Karpas-422 (cell line): Measurements from ENCODE around the gene EVL. TPM values are rescaled to one million over a fixed set of nuclear protein-coding genes. Genes with fewer than 3 reads are reported as not detected.
"Not testable (repeated sequence)": the region's sequence is repeated elsewhere in the genome, so short reads cannot be mapped to it uniquely, and the experiment has no call there.

Experiments
- DNase-seq: peaks from one replicate; pipeline ENCODE4 v3.0.0-alpha.2; 2015
- H2AFZ ChIP-seq: fragments of 200-600 bp; sonication (generic); 2 replicates; pipeline ENCODE4 v1.6.1; 2014; ENCODE audit warnings: antibody characterized with exemption, low read length, mixed read lengths
- H3K27ac ChIP-seq: fragments of 200-600 bp; sonication (generic); 2 replicates; pipeline ENCODE4 v1.5.1; 2014; ENCODE audit warnings: mild to moderate bottlenecking, low read length, moderate library complexity
- H3K27me3 ChIP-seq: fragments of 200-600 bp; sonication (generic); 2 replicates; pipeline ENCODE4 v1.6.1; 2014; ENCODE audit warnings: low read length, mixed read lengths
- H3K36me3 ChIP-seq: fragments of 200-600 bp; sonication (generic); 2 replicates; pipeline ENCODE4 v1.6.1; 2014; ENCODE audit warnings: low read length, mixed read lengths; ENCODE audit not compliant: insufficient read depth
- H3K4me1 ChIP-seq: fragments of 200-600 bp; sonication (generic); 2 replicates; pipeline ENCODE4 v1.6.1; 2014; ENCODE audit warnings: mild to moderate bottlenecking, low read length, mixed read lengths
- H3K4me2 ChIP-seq: fragments of 200-600 bp; sonication (generic); 2 replicates; pipeline ENCODE4 v1.6.1; 2014; ENCODE audit warnings: low read length, low read depth, mild to moderate bottlenecking; ENCODE audit not compliant: poor library complexity, severe bottlenecking
- H3K4me3 ChIP-seq: fragments of 200-600 bp; sonication (generic); 2 replicates; pipeline ENCODE4 v1.5.1; 2014; ENCODE audit warnings: mild to moderate bottlenecking, antibody characterized with exemption, low read length, mixed read lengths
- H3K79me2 ChIP-seq: fragments of 200-600 bp; sonication (generic); 2 replicates; pipeline ENCODE4 v1.6.1; 2014; ENCODE audit warnings: mild to moderate bottlenecking, low read length, mixed read lengths
- H3K9ac ChIP-seq: fragments of 200-600 bp; sonication (generic); 2 replicates; pipeline ENCODE4 v1.6.0; 2014; ENCODE audit warnings: low read length
- H3K9me2 ChIP-seq: fragments of 200-600 bp; sonication (generic), shearing (Covaris generic); replicated peaks from 2 replicates; pipeline ENCODE4 v1.6.0; 2014; ENCODE audit warnings: mild to moderate bottlenecking, low read length, moderate library complexity; ENCODE audit not compliant: insufficient read depth
- H3K9me3 ChIP-seq: fragments of 300-700, 200-600 bp; sonication (generic); 2 replicates; pipeline ENCODE4 v1.6.1; 2014; ENCODE audit warnings: low read length, mixed read lengths
- H4K20me1 ChIP-seq: fragments of 200-600 bp; sonication (generic); 2 replicates; pipeline ENCODE4 v1.6.1; 2014; ENCODE audit warnings: mild to moderate bottlenecking, antibody characterized with exemption, low read length, low read depth; ENCODE audit not compliant: insufficient read depth
- total RNA-seq: library from RNA; depleted of rRNA; stranded (reverse); fragments of >200 nt; shearing (Covaris generic); gene quantifications from 2 replicates; pipeline ENCODE4 v1.2.3, GENCODE V29; 2014; ENCODE audit warnings: low replicate concordance

EVL gene
- total RNA-seq, 1 experiment from 2014 or later, result 3.5 TPM

DNA sequence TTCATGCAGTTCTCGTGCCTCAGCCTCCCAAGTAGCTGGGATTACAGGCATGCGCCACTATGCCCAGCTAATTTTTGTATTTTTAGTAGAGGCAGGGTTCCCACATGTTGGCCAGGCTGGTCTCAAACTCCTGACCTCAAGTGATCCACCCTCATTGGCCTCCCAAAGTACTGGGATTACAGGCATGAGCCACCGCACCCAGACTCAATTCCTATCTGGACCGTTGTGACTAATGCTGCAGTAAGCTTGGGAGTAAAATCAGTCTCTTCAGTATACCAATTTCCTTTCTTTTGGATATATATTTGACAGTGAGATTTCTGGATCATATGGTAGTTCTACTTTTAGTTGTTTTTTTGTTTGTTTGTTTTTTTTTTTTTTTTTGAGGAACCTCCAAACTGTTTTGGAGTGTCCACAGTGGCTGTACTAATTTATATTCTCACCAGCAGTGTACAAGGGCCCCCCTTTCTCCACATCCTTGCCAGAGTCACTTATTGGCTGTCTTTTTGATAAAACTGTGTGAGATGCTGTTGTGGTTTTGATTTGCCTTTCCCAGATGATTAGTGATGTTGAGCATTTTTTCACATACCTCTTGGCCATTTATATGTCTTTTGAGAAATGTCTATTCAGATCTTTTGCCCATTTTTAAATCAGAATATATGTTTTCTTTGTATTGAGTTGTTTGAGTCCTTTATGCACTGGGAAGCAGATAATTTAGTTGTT lies 37.3 kb upstream of the EVL start:
- no peaks in the 10 kb centered on the region for H3K9me3 ChIP-seq
- H4K20me1 ChIP-seq, result no peaks in the 10 kb centered on the region
- no peak overlapping the region for H2AFZ ChIP-seq
- H3K4me2 ChIP-seq, result no peak overlapping the region
- no peak overlapping the region for H3K4me3 ChIP-seq
- H3K79me2 ChIP-seq, result no peaks in the 10 kb centered on the region
- no peak for DNase-seq
- H3K9ac ChIP-seq, result no peak overlapping the region
- H3K9me2 ChIP-seq, result no peaks in the 10 kb centered on the region
- H3K27me3 ChIP-seq, result no peaks in the 10 kb centered on the region
- H3K27ac ChIP-seq, result no peak overlapping the region
- no peaks in the 10 kb centered on the region for H3K36me3 ChIP-seq
- no peaks in the 10 kb centered on the region for H3K4me1 ChIP-seq

- no peak for DNase-seq
- Histone ChIP-seq H3K36me3 (no peaks in the 10 kb centered on the region), H3K4me3 (no peak overlapping the region), H2AFZ (no peak overlapping the region), H3K27ac (no peak overlapping the region), H3K27me3 (no peaks in the 10 kb centered on the region), H3K9me2 (no peaks in the 10 kb centered on the region), H3K4me2 (no peak overlapping the region), H3K9ac (no peak overlapping the region), H4K20me1 (no peaks in the 10 kb centered on the region), H3K79me2 (no peaks in the 10 kb centered on the region), H3K9me3 (no peaks in the 10 kb centered on the region), H3K4me1 (no peaks in the 10 kb centered on the region)
These were observed 36.1 kb upstream of the EVL start for GRCh38 chr14:100028990-100029677.

- H3K9me3 ChIP-seq, H3K4me2 ChIP-seq, H3K9me2 ChIP-seq: not testable (repeated sequence)
These were observed 35.2 kb upstream of the EVL start for GRCh38 chr14:100030006-100030405.

DNA sequence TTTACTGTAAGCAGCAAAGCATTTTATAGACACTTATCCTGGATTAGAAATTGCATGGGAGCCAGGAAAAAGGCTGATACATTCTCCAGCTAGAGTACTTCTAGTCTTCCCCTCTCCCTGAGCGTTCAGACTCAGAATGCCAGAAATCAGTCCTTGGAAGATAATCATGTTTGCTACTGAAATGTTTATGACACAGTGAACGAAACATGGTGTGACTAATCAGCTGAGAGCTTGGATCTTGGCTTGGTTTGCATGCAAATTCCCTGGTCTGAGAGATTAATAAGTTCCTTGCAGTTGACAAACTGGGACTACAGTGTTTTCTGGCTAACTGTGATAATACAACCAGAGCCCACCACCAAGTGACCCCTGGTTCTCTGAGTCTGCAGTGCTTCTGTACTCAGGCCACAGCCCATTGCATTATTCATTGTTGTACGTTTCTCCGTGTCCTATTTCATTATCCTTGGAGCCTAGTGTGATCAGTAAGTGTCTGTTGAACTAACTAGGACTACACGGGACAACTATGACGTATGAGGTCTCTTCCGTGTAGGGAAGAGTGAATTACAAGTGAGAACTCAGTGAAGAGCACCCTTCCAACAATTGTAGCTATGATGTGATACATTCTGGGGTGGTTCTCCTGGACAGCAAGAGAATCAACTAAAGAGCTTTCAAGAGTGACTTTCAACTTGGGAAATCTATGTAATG lies 34.6 kb upstream of the EVL start:
- no peak overlapping the region for H3K4me2 ChIP-seq
- no peaks in the 10 kb centered on the region for H3K9me3 ChIP-seq
- no peak overlapping the region for H3K27ac ChIP-seq
- no peaks in the 10 kb centered on the region for H3K79me2 ChIP-seq
- H3K4me3 ChIP-seq, result no peak overlapping the region
- no peaks in the 10 kb centered on the region for H3K9me2 ChIP-seq
- no peaks in the 10 kb centered on the region for H3K36me3 ChIP-seq
- H4K20me1 ChIP-seq, result no peaks in the 10 kb centered on the region
- no peaks in the 10 kb centered on the region for H3K27me3 ChIP-seq
- no peak overlapping the region for H2AFZ ChIP-seq
- DNase-seq, result no peak
- H3K9ac ChIP-seq, result no peak overlapping the region
- H3K4me1 ChIP-seq, result no peaks in the 10 kb centered on the region

More at GRCh38 chr14:100030006-100030405, 35.2 kb upstream of the EVL start:
- H3K4me1 ChIP-seq, H3K36me3 ChIP-seq, H3K27me3 ChIP-seq, H4K20me1 ChIP-seq, H3K79me2 ChIP-seq, H2AFZ ChIP-seq, H3K9ac ChIP-seq, DNase-seq, H3K4me3 ChIP-seq, H3K27ac ChIP-seq: not testable (repeated sequence)

DNA sequence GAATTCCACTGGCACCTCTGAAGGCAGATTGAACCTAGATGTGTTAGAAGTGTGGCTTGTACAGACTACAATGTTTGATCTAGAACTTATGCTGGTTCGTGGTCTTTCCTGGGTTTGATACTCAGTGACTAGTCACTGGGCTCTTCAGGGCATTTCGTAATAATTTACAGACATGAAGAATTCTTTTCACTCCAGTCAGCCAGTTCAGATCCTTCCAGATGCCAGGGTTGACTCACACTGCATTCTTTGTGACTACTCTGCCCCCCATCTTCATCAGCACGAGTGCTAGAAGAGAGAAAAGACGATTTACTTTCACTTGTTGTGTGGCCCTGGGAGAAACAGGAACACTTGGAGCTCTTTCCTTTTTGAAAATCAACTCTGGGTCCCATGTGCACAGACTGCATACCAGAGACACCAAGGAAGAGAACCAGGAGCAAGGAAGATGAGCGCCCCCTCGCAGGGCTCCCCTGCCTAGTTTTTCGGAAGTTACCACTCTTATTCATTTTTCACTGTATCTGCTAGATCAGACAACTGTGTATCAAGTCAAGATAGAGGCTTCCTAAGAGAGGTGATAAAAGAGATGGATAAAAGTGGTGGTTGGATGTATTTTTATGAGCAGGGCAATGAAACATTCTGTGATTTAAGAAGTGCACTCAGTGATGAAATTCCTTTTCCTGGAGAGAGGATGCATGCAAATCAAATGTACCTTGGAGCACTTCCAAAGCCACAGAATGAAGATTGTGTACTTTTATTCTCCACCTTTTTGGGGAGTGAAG lies 33.5 kb upstream of the EVL start:
- Histone ChIP-seq H2AFZ (no peak overlapping the region), H3K9ac (no peak overlapping the region), H3K9me3 (no peaks in the 10 kb centered on the region)

GRCh38 chr14:100032738-100033137 lies 32.5 kb upstream of the EVL start:
- H3K9me2 ChIP-seq, result no peaks in the 10 kb centered on the region
- no peak overlapping the region for H3K4me2 ChIP-seq
- no peak overlapping the region for H2AFZ ChIP-seq
- no peak overlapping the region for H3K9ac ChIP-seq
- H3K9me3 ChIP-seq, result no peaks in the 10 kb centered on the region
- no peaks in the 10 kb centered on the region for H3K4me1 ChIP-seq
- DNase-seq, result no peak
- H3K79me2 ChIP-seq, result no peaks in the 10 kb centered on the region
- H4K20me1 ChIP-seq, result no peaks in the 10 kb centered on the region
- no peaks in the 10 kb centered on the region for H3K36me3 ChIP-seq
- no peak overlapping the region for H3K27ac ChIP-seq
- no peak overlapping the region for H3K4me3 ChIP-seq
- H3K27me3 ChIP-seq, result no peaks in the 10 kb centered on the region

More for the DNA sequence above, 33.5 kb upstream of the EVL start:
- Histone ChIP-seq H3K4me3 (no peak overlapping the region), H3K27ac (no peak overlapping the region), H3K4me2 (no peak overlapping the region), H3K4me1 (no peaks in the 10 kb centered on the region), H3K79me2 (no peaks in the 10 kb centered on the region), H4K20me1 (no peaks in the 10 kb centered on the region), H3K36me3 (no peaks in the 10 kb centered on the region), H3K9me2 (no peaks in the 10 kb centered on the region), H3K27me3 (no peaks in the 10 kb centered on the region)
- no peak for DNase-seq

- DNase-seq, result no peak
- Histone ChIP-seq H3K9me2 (no peaks in the 10 kb centered on the region), H3K4me1 (no peaks in the 10 kb centered on the region), H3K79me2 (no peaks in the 10 kb centered on the region), H4K20me1 (no peaks in the 10 kb centered on the region), H2AFZ (no peak overlapping the region), H3K4me3 (no peak overlapping the region), H3K9me3 (no peaks in the 10 kb centered on the region), H3K27me3 (no peaks in the 10 kb centered on the region), H3K27ac (no peak overlapping the region), H3K9ac (no peak overlapping the region), H3K4me2 (no peak overlapping the region), H3K36me3 (no peaks in the 10 kb centered on the region)
These were observed 31.7 kb upstream of the EVL start for GRCh38 chr14:100033347-100034075.
